Tibial nerve (tissue), 4 donors: ENCODE measurements around the gene IMPACT. TPM values are rescaled to one million over a fixed set of nuclear protein-coding genes. Genes with fewer than 3 reads are reported as not detected.

Experiments used
- DNase-seq, 2 donors: peaks; one replicate each; pipeline ENCODE4 v3.0.0-alpha.2; 2019; ENCODE audit warnings: low spot score in 2 of 2
- H3K27ac ChIP-seq, 4 donors: fragments of 200-600 bp; sonication (generic) in 3 of 4; one replicate each; pipeline ENCODE4 v1.5.1; 2017 to 2019; ENCODE audit warnings: mild to moderate bottlenecking in 1 of 4
- H3K27me3 ChIP-seq, 2 donors: fragments of 200-600 bp; sonication (generic) in 1 of 2; one replicate each; pipeline versions ENCODE4 v1.5.1 to v1.6.0; 2017 to 2019
- H3K36me3 ChIP-seq, 3 donors: fragments of 200-600 bp; sonication (generic); one replicate each; pipeline ENCODE4 v1.5.1; 2018 to 2019
- H3K4me1 ChIP-seq, 4 donors: fragments of 200-600 bp; sonication (generic) in 3 of 4; one replicate each; pipeline ENCODE4 v1.5.1; 2017 to 2019
- H3K4me3 ChIP-seq, 4 donors: fragments of 200-600 bp; sonication (generic) in 3 of 4; one replicate each; pipeline ENCODE4 v1.5.1; 2017 to 2019; ENCODE audit warnings: mild to moderate bottlenecking in 1 of 4, moderate library complexity in 1 of 4
- H3K9me3 ChIP-seq, 4 donors: fragments of 200-600 bp; sonication (generic) in 3 of 4; one replicate each; pipeline ENCODE4 v1.5.1; 2017 to 2019
- CTCF ChIP-seq, 5 experiments: fragments of 200-600 bp in 3 of 5; fragments of 450-650 bp in 2 of 5; sonication (generic) in 3 of 5; IDR thresholded peaks; one replicate each; pipeline ENCODE4 v1.5.1; 2016 to 2019; ENCODE audit warnings: antibody characterized with exemption in 5 of 5, mild to moderate bottlenecking in 3 of 5, moderate library complexity in 2 of 5
- EP300 ChIP-seq, 2 donors: sonication (generic); formaldehyde crosslinking; IDR thresholded peaks; one replicate each; pipeline ENCODE4 v1.6.1; 2017; ENCODE audit warnings: antibody characterized with exemption in 2 of 2, mild to moderate bottlenecking in 1 of 2
- POLR2A ChIP-seq, 2 donors: fragments of 450-650 bp; IDR thresholded peaks; one replicate each; pipeline ENCODE4 v1.6.1; 2017; ENCODE audit warnings: antibody characterized with exemption in 2 of 2, mild to moderate bottlenecking in 2 of 2, moderate library complexity in 2 of 2
- WGBS, 2 donors: methylation state at CpG; one replicate each; pipeline ENCODE4 v1.1.5; 2018; 5-methylcytosine and 5-hydroxymethylcytosine counted together
- total RNA-seq, 4 donors: library from RNA; depleted of rRNA; stranded (reverse); fragments of >200 nt; gene quantifications; one replicate each; pipeline ENCODE4 v1.1.0, GENCODE V29; 2016

Gene IMPACT
- total RNA-seq, 4 donors from 2014 or later: 18.6 to 30.2 (median 21.7) TPM

DNA sequence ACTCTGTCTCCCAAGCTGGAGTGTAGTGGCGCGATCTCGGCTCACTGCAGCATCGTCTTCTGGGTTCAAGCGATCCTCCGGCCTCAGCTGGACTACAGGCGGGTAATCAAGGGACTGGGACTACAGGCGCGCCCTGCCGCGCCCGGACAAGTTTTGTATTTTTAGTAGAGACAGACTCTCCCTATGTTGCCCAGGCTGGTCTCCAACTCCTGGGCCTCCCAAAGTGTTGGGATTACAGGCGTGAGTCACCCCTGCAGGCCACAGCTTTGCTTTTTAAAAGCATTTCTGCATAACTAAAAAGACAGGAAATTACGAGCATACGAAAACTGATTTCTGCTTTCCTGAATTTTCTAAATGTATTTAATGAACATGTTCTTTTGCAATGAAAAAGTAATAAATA is 27.9 kb upstream of the IMPACT start:
- DNase-seq: no peak
- TF ChIP-seq EP300 (IDR thresholded peaks at IDR 0.05) (no peak), POLR2A (IDR thresholded peaks at IDR 0.05) (no peak), CTCF (IDR thresholded peaks at IDR 0.05) (no peak)
- Histone ChIP-seq H3K4me1 (peaks cover 0 to 17% (median 3%) of the 10 kb centered on the region in 4 donors), H3K27ac (peak overlapping the region in 2 of 4 donors; percentile 88 to 89), H3K4me3 (peak overlapping the region in 3 of 4 donors; percentile 57 to 79 (median 75)), H3K27me3 (no peaks in the 10 kb centered on the region), H3K9me3 (no peaks in the 10 kb centered on the region), H3K36me3 (no peaks in the 10 kb centered on the region)
- 79 to 85% methylated on average over 15 of the region's 15 CpGs for WGBS, 2 donors

GRCh38 chr18:24400587-24400986 is 25.9 kb upstream of the IMPACT start:
- H3K27me3 ChIP-seq: no peaks in the 10 kb centered on the region
- DNase-seq: no peak

GRCh38 chr18:24402209-24402785 is 24.2 kb upstream of the IMPACT start:
- TF ChIP-seq EP300 (IDR thresholded peaks at IDR 0.05): no peak
- TF ChIP-seq CTCF (IDR thresholded peaks at IDR 0.05): no peak
- TF ChIP-seq POLR2A (IDR thresholded peaks at IDR 0.05): no peak
- H3K27ac ChIP-seq: no peak overlapping the region
- 68 to 69% methylated on average over 6 of the region's 6 CpGs for WGBS, 2 donors
- no peak for DNase-seq
- H3K9me3 ChIP-seq: no peaks in the 10 kb centered on the region
- no peaks in the 10 kb centered on the region for H3K36me3 ChIP-seq
- H3K4me1 ChIP-seq: peaks cover 0 to 6% (median 0%) of the 10 kb centered on the region in 4 donors
- peaks cover 0 to 12% of the 10 kb centered on the region in 2 donors for H3K27me3 ChIP-seq
- no peak overlapping the region for H3K4me3 ChIP-seq

More at GRCh38 chr18:24400587-24400986, 25.9 kb upstream of the IMPACT start:
- Histone ChIP-seq H3K27ac (no peak overlapping the region), H3K4me3 (no peak overlapping the region), H3K4me1 (peaks cover 0 to 17% (median 3%) of the 10 kb centered on the region in 4 donors), H3K9me3 (no peaks in the 10 kb centered on the region), H3K36me3 (no peaks in the 10 kb centered on the region)
- WGBS, 2 donors: 71 to 72% methylated on average over 2 of the region's 2 CpGs
- TF ChIP-seq POLR2A (IDR thresholded peaks at IDR 0.05): no peak
- no peak for TF ChIP-seq CTCF (IDR thresholded peaks at IDR 0.05)
- no peak for TF ChIP-seq EP300 (IDR thresholded peaks at IDR 0.05)

- Histone ChIP-seq H3K36me3 (no peaks in the 10 kb centered on the region), H3K9me3 (no peaks in the 10 kb centered on the region), H3K27ac (no peak overlapping the region), H3K4me1 (peaks cover 0 to 4% (median 0%) of the 10 kb centered on the region in 4 donors), H3K27me3 (peaks cover 0 to 16% of the 10 kb centered on the region in 2 donors), H3K4me3 (no peak overlapping the region)
- no peak for DNase-seq
- TF ChIP-seq EP300 (IDR thresholded peaks at IDR 0.05): no peak
- TF ChIP-seq POLR2A (IDR thresholded peaks at IDR 0.05): no peak
- TF ChIP-seq CTCF (IDR thresholded peaks at IDR 0.05): no peak
- 74 to 87% methylated on average over 4 to 5 of the region's 5 CpGs for whole genome bisulfite sequencing, 2 donors
Measured at GRCh38 chr18:24403076-24403475, 23.4 kb upstream of the IMPACT start.

GRCh38 chr18:24404591-24404990 is 21.9 kb upstream of the IMPACT start:
- Histone ChIP-seq H3K4me1 (no peaks in the 10 kb centered on the region), H3K4me3 (no peak overlapping the region), H3K9me3 (no peaks in the 10 kb centered on the region), H3K27me3 (peaks cover 0 to 16% of the 10 kb centered on the region in 2 donors), H3K36me3 (no peaks in the 10 kb centered on the region), H3K27ac (no peak overlapping the region)
- WGBS, 2 donors: 90 to 92% methylated on average over 3 of the region's 3 CpGs
- DNase-seq: no peak
- no peak for TF ChIP-seq POLR2A (IDR thresholded peaks at IDR 0.05)
- TF ChIP-seq CTCF (IDR thresholded peaks at IDR 0.05): no peak
- no peak for TF ChIP-seq EP300 (IDR thresholded peaks at IDR 0.05)
